ENCODE results near the gene NSMCE1. TPM values are rescaled to one million over a fixed set of nuclear protein-coding genes. Genes with fewer than 3 reads are reported as not detected.
"Not testable (repeated sequence)": the region's sequence is repeated elsewhere in the genome, so short reads cannot be mapped to it uniquely, and the experiment has no call there.

The NSMCE1 gene
- total and polyA plus RNA-seq, 8 donors, result 48.6 to 71.7 (median 65.0) TPM

DNA sequence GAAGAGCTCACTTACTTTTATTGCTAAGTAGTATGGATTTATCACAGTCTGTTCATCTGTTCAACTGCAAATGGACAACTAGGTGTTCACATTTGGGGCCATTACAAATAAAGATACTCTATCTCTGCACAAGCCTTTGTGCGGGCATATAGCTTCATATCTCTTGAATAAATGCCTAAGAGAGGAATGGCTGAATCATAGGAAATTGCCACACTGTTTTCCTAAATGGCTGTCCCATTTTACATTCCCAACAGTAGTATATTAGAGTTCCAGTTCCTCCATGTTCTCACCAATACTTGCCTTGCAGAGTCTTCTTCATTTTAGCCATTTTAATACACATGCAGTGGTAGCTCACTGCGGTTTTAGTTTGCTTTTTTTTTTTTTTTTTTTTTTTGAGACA is 20.5 kb downstream of the NSMCE1 start:
- intact Hi-C loops (cut with DNase I), result loop anchor here in 1 of 2 donors (10.0 kb wide), 1 partner anchor 67 kb away; the partner anchor contains the start of gene IL4R
- Histone ChIP-seq H3K27ac (no peak overlapping the region), H3K27me3 (no peaks in the 10 kb centered on the region), H3K9me3 (no peaks in the 10 kb centered on the region), H3K4me1 (peaks cover 19 to 51% of the 10 kb centered on the region in 2 donors), H3K4me3 (no peak overlapping the region), H3K36me3 (peaks cover 0 to 5% of the 10 kb centered on the region in 2 donors)
- no peak for DNase-seq
- TF ChIP-seq CTCF (IDR thresholded peaks at IDR 0.05), result no peak
- ATAC-seq, result no peak

DNA sequence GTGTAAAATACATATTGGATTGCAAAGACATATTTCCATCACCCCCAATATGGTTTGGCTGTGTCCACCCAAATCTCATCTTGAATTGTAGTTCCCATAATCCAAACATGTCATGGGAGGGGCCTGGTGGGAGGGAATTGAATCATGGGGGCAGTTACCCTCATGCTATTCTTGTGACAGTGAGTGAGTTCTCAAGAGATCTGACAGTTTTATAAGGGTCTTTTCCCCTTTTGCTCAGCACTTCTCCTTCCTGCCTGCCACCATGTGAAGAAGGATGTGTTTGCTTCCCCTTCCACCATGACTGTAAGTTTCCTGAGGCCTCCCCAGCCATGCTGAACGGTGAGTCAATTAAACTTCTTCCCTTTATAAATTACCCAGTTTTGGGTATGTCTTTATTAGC is 21.5 kb downstream of the NSMCE1 start:
- H3K4me1 ChIP-seq, result peaks cover 19 to 59% of the 10 kb centered on the region in 2 donors
- H3K9me3 ChIP-seq, H3K4me3 ChIP-seq, H3K27me3 ChIP-seq, H3K36me3 ChIP-seq, ATAC-seq: not testable (repeated sequence)
- DNase-seq, result peak in 1 of 4 donors; percentile 28
- intact Hi-C loops (cut with DNase I), result loop anchor here in 1 of 2 donors (10.0 kb wide), 1 partner anchor 68 kb away; the partner anchor contains the start of gene IL4R
- H3K27ac ChIP-seq, result peak overlapping the region in 1 of 2 donors; percentile 81

- no peak overlapping the region for H3K4me3 ChIP-seq
- H3K9me3 ChIP-seq, result no peaks in the 10 kb centered on the region
- TF ChIP-seq CTCF (IDR thresholded peaks at IDR 0.05), result no peak
- DNase-seq (peak in 1 of 4 donors; percentile 28), ATAC-seq (no peak)
- H3K4me1 ChIP-seq, result peaks cover 22 to 65% of the 10 kb centered on the region in 2 donors
- intact Hi-C loops (cut with DNase I), result loop anchor here in 1 of 2 donors (10.0 kb wide), 1 partner anchor 68 kb away; the partner anchor contains the start of gene IL4R
- H3K36me3 ChIP-seq, result no peaks in the 10 kb centered on the region
- peak overlapping the region in 1 of 2 donors; percentile 81 for H3K27ac ChIP-seq
- no peaks in the 10 kb centered on the region for H3K27me3 ChIP-seq
These were observed 22.1 kb downstream of the NSMCE1 start for GRCh38 chr16:27246439-27246838.

DNA sequence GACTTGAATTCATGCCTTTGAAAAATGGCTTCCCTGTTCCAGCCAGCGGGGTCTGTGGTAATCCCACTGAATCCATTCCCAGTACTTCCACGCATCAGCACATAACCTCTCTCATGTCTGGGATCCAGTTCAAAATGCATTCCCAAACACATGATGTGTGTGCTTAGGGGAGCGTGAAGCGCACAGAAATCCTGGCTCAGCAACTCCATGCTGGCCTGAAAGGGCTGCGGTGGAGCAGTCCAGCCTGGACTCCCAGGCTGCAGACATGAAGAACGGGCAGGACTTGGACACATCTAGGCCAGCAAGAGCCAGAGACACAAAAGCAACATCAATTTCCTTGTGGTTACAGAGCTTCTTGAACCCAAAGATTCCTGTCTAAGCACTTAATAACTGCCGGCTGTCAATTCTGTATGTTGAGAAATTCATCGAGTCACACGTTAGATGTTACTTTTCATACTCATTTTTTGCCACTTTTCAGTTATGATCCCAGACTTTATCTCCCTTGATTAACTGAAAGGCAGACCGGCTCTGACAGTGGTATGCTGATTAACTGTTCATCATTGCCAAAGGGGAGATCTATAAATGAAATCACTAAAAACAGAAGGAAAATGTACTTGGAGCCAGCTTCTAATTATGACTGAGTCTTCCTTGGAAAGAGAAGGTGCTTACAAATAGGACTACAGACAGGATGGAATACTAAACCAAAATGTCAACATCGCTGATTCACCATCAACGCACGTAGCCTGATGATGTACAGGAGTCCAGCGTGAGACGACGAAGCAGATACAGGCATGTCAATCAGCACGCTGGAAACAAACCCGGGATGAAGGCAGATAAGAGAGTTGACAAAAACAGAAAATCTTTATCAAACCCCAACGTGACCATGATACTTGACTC is 23.0 kb downstream of the NSMCE1 start:
- Histone ChIP-seq H3K27ac (peak overlapping the region; percentile 41 to 81), H3K4me3 (no peak overlapping the region), H3K9me3 (no peaks in the 10 kb centered on the region), H3K27me3 (no peaks in the 10 kb centered on the region), H3K4me1 (peaks cover 22 to 74% of the 10 kb centered on the region in 2 donors), H3K36me3 (no peaks in the 10 kb centered on the region)
- DNase-seq (peak in 3 of 4 donors; percentile 72 to 95 (median 89)), ATAC-seq (peak; percentile 77)
- no peak for TF ChIP-seq CTCF (IDR thresholded peaks at IDR 0.05)
- intact Hi-C loops (cut with DNase I), result loop anchor here in 1 of 2 donors (10.0 kb wide), 1 partner anchor 69 kb away; the partner anchor contains the start of gene IL4R

- intact Hi-C loops (cut with DNase I), result loop anchor here in 1 of 2 donors (10.0 kb wide), 1 partner anchor 70 kb away; the partner anchor contains the start of gene IL4R
- no peak overlapping the region for H3K4me3 ChIP-seq
- peaks cover 22 to 80% of the 10 kb centered on the region in 2 donors for H3K4me1 ChIP-seq
- TF ChIP-seq CTCF (IDR thresholded peaks at IDR 0.05), result no peak
- ATAC-seq (no peak), DNase-seq (peak in 1 of 4 donors; percentile 28)
- H3K36me3 ChIP-seq, result no peaks in the 10 kb centered on the region
- H3K9me3 ChIP-seq, result no peaks in the 10 kb centered on the region
- no peaks in the 10 kb centered on the region for H3K27me3 ChIP-seq
- peak overlapping the region; percentile 41 to 89 for H3K27ac ChIP-seq
These were observed 24.2 kb downstream of the NSMCE1 start for GRCh38 chr16:27244363-27244755.
